Neural cell (in vitro differentiated cells): ENCODE results near the gene LGALS3BP. TPM values are rescaled to one million over a fixed set of nuclear protein-coding genes. Genes with fewer than 3 reads are reported as not detected.

Source experiments
- H2AFZ ChIP-seq: fragments of 200-600, 300-800 bp; sonication (generic), shearing (Covaris generic); 2 replicates; pipeline ENCODE4 v1.6.0; 2014; ENCODE audit warnings: low read depth, mild to moderate bottlenecking, antibody characterized with exemption, low read length, moderate library complexity
- H3F3A ChIP-seq: fragments of 200-600 bp; shearing (Covaris generic); 2 replicates; pipeline ENCODE4 v1.6.1; 2016; ENCODE audit warnings: mild to moderate bottlenecking, moderate library complexity, mixed read lengths, antibody characterized with exemption, low read length; ENCODE audit not compliant: insufficient read depth, poor library complexity, severe bottlenecking
- H3K27ac ChIP-seq: fragments of 200-600, 300-800 bp; sonication (generic), shearing (Covaris generic); 2 replicates; pipeline ENCODE4 v1.5.1; 2014; ENCODE audit warnings: mild to moderate bottlenecking, low read length, moderate library complexity
- H3K27me3 ChIP-seq: fragments of 300-800, 200-600 bp; sonication (generic), shearing (Covaris generic); 2 replicates; pipeline ENCODE4 v1.6.0; 2014; ENCODE audit warnings: mild to moderate bottlenecking, low read depth, low read length, moderate library complexity; ENCODE audit not compliant: insufficient read depth
- H3K36me3 ChIP-seq: fragments of 300-800, 200-600 bp; sonication (generic), shearing (Covaris generic); 2 replicates; pipeline ENCODE4 v1.5.1; 2014; ENCODE audit warnings: mild to moderate bottlenecking, antibody characterized with exemption, low read length, moderate library complexity; ENCODE audit not compliant: insufficient read depth
- H3K4me2 ChIP-seq: fragments of 300-800, 200-600 bp; sonication (generic), shearing (Covaris generic); 2 replicates; pipeline ENCODE4 v1.6.0; 2014; ENCODE audit warnings: mild to moderate bottlenecking, low read length
- H3K4me3 ChIP-seq: fragments of 300-800, 200-600 bp; sonication (generic), shearing (Covaris generic); 2 replicates; pipeline ENCODE4 v1.5.1; 2014; ENCODE audit warnings: mild to moderate bottlenecking, low read length, moderate library complexity
- H3K79me2 ChIP-seq: fragments of 200-600 bp; shearing (Covaris generic); replicated peaks from 2 replicates; pipeline ENCODE4 v1.6.0; 2014; ENCODE audit warnings: mild to moderate bottlenecking, low read length, moderate library complexity; ENCODE audit not compliant: insufficient read depth
- H3K9ac ChIP-seq: fragments of 300-800, 200-600 bp; sonication (generic), shearing (Covaris generic); 2 replicates; pipeline ENCODE4 v1.6.1; 2016; ENCODE audit warnings: mild to moderate bottlenecking, low read length, mixed read lengths
- H3K9me2 ChIP-seq: fragments of 200-600 bp; shearing (Covaris generic); 2 replicates; pipeline ENCODE4 v1.6.1; 2016; ENCODE audit warnings: mild to moderate bottlenecking, low read length, mixed read lengths; ENCODE audit not compliant: insufficient read depth
- H3K9me3 ChIP-seq: fragments of 200-600, 300-800 bp; sonication (generic), shearing (Covaris generic); 2 replicates; pipeline ENCODE4 v1.6.1; 2016; ENCODE audit warnings: mild to moderate bottlenecking, mixed run types, low read length, moderate library complexity, mixed read lengths
- H4K20me1 ChIP-seq: fragments of 200-600 bp; shearing (Covaris generic); 2 replicates; pipeline ENCODE4 v1.6.1; 2016; ENCODE audit warnings: mild to moderate bottlenecking, mixed run types; ENCODE audit not compliant: insufficient read depth
- EP300 ChIP-seq: fragments of 450-650 bp; conservative IDR thresholded peaks from 2 replicates; pipeline ENCODE4 v1.6.1; 2014; ENCODE audit warnings: antibody characterized with exemption, mild to moderate bottlenecking, moderate library complexity; ENCODE audit not compliant: poor library complexity, severe bottlenecking
- EZH2 ChIP-seq: fragments of 200-600, 300-800 bp; shearing (Covaris generic), sonication (generic); IDR thresholded peaks from 2 replicates; pipeline ENCODE4 v1.6.1; 2014; ENCODE audit warnings: antibody characterized with exemption, low read length, borderline replicate concordance, mild to moderate bottlenecking; ENCODE audit not compliant: insufficient read depth, poor library complexity, severe bottlenecking
- MXI1 ChIP-seq: fragments of 450-650 bp; conservative IDR thresholded peaks from 2 replicates; pipeline ENCODE4 v1.6.1; 2014; ENCODE audit warnings: antibody characterized with exemption, mild to moderate bottlenecking; ENCODE audit not compliant: poor library complexity, severe bottlenecking
- POLR2AphosphoS5 ChIP-seq: IDR thresholded peaks from 2 replicates; pipeline ENCODE4 v1.6.1; 2012
- RAD21 ChIP-seq: fragments of 450-650 bp; conservative IDR thresholded peaks from 2 replicates; pipeline ENCODE4 v1.6.1; 2014; ENCODE audit warnings: antibody characterized with exemption, mild to moderate bottlenecking, moderate library complexity
- SMC3 ChIP-seq: fragments of 450-650 bp; conservative IDR thresholded peaks from 2 replicates; pipeline ENCODE4 v1.6.1; 2014; ENCODE audit warnings: antibody characterized with exemption, mild to moderate bottlenecking, moderate library complexity; ENCODE audit not compliant: poor library complexity
- TAF1 ChIP-seq: IDR thresholded peaks from 2 replicates; pipeline ENCODE4 v1.6.1; 2012; ENCODE audit warnings: low read depth
- polyA plus RNA-seq: library from polyadenylated mRNA; depleted of rRNA; stranded (reverse); fragments of >200 nt; gene quantifications from 2 replicates; pipeline ENCODE4 v1.2.3, GENCODE V29; 2014
- TF ChIP-seq, protein P1 (sequence below): IDR thresholded peaks from 2 replicates; pipeline ENCODE4 v1.6.1; 2012; ENCODE audit warnings: borderline replicate concordance
- TF ChIP-seq, protein P2 (sequence below): fragments of 450-650 bp; IDR thresholded peaks from 2 replicates; pipeline ENCODE4 v1.5.1; 2014; ENCODE audit warnings: antibody characterized with exemption, mild to moderate bottlenecking, moderate library complexity; ENCODE audit not compliant: poor library complexity, severe bottlenecking

LGALS3BP gene
- polyA plus RNA-seq, 1 donor from 2014 or later: 5.4 TPM

DNA sequence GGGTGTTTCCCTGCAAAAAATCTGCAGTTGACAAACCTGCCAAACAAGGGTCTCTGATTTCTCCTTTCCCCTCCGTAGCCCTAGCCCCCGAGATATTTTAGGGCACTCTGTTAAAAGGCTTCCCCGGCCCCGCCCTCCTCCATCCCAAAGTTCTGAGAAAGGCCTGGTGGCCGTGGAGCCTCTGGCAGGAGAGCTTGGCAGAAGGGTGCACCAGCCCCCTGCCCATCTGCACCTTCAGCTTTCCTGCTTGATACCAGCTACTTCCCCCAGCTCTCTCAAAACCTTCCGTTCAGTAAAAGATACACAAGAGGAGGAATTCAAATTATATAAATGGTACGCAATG lies 30.6 kb upstream of the LGALS3BP start:
- Histone ChIP-seq H2AFZ (peak overlapping the region; percentile 78), H3K36me3 (no peaks in the 10 kb centered on the region), H3K4me2 (no peak overlapping the region), H3F3A (no peaks in the 10 kb centered on the region), H3K9me3 (no peaks in the 10 kb centered on the region), H3K27me3 (no peaks in the 10 kb centered on the region), H3K4me3 (peak overlapping the region; percentile 93), H3K79me2 (peaks cover 21% of the 10 kb centered on the region), H3K27ac (no peak overlapping the region), H3K9ac (peak overlapping the region; percentile 82), H4K20me1 (no peaks in the 10 kb centered on the region), H3K9me2 (no peaks in the 10 kb centered on the region)
- no peak for TF ChIP-seq EZH2
- TF ChIP-seq, protein P1, sequence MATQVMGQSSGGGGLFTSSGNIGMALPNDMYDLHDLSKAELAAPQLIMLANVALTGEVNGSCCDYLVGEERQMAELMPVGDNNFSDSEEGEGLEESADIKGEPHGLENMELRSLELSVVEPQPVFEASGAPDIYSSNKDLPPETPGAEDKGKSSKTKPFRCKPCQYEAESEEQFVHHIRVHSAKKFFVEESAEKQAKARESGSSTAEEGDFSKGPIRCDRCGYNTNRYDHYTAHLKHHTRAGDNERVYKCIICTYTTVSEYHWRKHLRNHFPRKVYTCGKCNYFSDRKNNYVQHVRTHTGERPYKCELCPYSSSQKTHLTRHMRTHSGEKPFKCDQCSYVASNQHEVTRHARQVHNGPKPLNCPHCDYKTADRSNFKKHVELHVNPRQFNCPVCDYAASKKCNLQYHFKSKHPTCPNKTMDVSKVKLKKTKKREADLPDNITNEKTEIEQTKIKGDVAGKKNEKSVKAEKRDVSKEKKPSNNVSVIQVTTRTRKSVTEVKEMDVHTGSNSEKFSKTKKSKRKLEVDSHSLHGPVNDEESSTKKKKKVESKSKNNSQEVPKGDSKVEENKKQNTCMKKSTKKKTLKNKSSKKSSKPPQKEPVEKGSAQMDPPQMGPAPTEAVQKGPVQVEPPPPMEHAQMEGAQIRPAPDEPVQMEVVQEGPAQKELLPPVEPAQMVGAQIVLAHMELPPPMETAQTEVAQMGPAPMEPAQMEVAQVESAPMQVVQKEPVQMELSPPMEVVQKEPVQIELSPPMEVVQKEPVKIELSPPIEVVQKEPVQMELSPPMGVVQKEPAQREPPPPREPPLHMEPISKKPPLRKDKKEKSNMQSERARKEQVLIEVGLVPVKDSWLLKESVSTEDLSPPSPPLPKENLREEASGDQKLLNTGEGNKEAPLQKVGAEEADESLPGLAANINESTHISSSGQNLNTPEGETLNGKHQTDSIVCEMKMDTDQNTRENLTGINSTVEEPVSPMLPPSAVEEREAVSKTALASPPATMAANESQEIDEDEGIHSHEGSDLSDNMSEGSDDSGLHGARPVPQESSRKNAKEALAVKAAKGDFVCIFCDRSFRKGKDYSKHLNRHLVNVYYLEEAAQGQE: no peak
- TF ChIP-seq SMC3: no peak
- no peak for TF ChIP-seq MXI1
- TF ChIP-seq POLR2AphosphoS5: no peak
- no peak for TF ChIP-seq TAF1
- no peak for TF ChIP-seq RAD21
- TF ChIP-seq EP300: no peak
- TF ChIP-seq, protein P2, sequence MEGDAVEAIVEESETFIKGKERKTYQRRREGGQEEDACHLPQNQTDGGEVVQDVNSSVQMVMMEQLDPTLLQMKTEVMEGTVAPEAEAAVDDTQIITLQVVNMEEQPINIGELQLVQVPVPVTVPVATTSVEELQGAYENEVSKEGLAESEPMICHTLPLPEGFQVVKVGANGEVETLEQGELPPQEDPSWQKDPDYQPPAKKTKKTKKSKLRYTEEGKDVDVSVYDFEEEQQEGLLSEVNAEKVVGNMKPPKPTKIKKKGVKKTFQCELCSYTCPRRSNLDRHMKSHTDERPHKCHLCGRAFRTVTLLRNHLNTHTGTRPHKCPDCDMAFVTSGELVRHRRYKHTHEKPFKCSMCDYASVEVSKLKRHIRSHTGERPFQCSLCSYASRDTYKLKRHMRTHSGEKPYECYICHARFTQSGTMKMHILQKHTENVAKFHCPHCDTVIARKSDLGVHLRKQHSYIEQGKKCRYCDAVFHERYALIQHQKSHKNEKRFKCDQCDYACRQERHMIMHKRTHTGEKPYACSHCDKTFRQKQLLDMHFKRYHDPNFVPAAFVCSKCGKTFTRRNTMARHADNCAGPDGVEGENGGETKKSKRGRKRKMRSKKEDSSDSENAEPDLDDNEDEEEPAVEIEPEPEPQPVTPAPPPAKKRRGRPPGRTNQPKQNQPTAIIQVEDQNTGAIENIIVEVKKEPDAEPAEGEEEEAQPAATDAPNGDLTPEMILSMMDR: no peak

DNA sequence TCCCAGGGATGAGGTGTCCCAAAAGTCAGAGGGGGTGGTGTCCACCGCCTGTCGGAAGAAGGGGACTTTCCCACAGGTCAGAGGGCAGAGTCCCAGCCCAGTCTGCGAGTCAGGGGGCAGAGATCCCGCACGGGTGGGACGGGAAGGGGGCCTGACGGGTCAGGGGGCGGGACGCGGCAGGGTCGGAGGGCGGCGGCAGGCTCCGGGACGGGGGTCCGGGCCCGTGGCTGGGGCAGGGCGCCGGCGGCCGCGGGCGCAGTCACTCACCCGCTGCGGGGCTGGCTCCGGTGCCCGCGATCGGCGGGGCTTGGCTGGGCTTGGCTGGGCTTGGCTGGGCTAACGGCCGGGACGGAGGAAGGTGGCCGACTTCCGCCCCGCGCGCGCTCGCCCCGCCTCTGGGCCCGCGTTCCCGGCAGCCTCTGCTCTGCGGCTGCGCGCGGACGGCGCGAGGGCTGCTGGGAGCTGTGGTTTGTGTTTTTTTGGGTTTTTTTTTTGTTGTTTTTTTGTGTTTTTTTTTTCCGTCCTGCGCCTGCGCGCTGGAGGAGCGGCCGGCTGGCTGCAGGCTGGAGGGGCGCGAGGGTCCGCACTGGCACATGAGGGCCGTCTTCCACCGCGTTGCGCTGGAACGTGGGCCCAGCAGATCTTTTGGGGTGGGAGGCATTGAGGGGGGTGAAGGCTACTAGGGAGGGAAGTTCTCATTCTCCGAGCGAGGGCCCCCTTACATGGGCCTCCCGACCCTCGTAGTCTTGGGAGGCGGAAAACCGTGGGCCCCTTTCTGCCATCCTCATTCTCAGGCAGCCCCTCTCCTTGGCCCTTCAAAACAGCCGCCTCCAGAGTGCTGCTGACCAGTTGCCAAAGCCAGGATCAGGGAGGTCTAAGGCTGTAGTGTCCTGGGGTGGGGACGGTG lies 29.9 kb upstream of the LGALS3BP start, which contains the start of gene CANT1:
TSS of gene CANT1 (minus strand) at position 368 of the 907 bp plus-strand sequence. CDS start 12,142 bp downstream, outside the sequence.
- H3K27ac ChIP-seq: no peak within 1 kb of the TSS
- H3K9me3 ChIP-seq: no peaks in the 10 kb centered on the region
- peak within 1 kb of the TSS; percentile 69 for H3K4me2 ChIP-seq
- H3K36me3 ChIP-seq: no peaks in the 10 kb centered on the region
- H3K79me2 ChIP-seq: peaks cover 21% of the 10 kb centered on the region
- no peaks in the 10 kb centered on the region for H3K9me2 ChIP-seq
- H4K20me1 ChIP-seq: no peaks in the 10 kb centered on the region
- H3K9ac ChIP-seq: peak within 1 kb of the TSS; percentile 82
- H3K4me3 ChIP-seq: peak within 1 kb of the TSS; percentile 93
- peak within 1 kb of the TSS; percentile 78 for H2AFZ ChIP-seq
- no peaks in the 10 kb centered on the region for H3F3A ChIP-seq
- TF ChIP-seq MXI1 (peak; percentile 62), POLR2AphosphoS5 (peak; percentile 90), EP300 (peak; percentile 29), RAD21 (no peak), EZH2 (no peak)
- H3K27me3 ChIP-seq: no peaks in the 10 kb centered on the region
